GM19023 (cell line): ENCODE measurements around the gene HCK.

Experiments used
- ATAC-seq: cut with Tn5 transposase; IDR thresholded peaks from one replicate; pipeline ENCODE4 v1.9.1; 2021; ENCODE audit warnings: mild to moderate bottlenecking, moderate library complexity; ENCODE audit not compliant: unreplicated experiment

HCK gene

DNA sequence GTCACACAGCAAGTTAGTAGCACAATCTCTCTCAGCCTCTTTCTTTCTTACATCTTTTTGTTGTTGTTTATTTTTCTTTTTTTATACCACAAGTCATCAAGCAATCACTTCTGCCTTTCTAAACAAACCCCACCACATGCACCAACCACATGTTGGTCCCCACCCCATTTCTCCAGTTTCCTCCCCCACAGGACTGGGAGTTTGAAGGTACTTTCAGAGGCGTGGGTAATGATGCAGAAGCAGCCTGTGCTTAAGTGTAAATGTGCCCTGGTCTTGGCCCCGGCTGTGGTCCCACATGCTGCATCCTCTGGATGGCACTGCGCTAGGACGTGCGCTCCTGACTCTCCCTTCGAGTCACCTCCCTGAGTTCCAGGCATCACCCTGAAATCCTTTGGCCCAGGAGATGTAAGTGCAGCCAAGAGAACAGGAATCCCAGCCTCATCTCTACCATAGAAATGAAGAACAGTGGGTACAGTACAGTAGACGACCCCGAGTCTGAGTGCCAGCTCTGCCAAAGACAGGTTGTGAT lies 5.7 kb downstream of the HCK start:
- ATAC-seq, result no peak

DNA sequence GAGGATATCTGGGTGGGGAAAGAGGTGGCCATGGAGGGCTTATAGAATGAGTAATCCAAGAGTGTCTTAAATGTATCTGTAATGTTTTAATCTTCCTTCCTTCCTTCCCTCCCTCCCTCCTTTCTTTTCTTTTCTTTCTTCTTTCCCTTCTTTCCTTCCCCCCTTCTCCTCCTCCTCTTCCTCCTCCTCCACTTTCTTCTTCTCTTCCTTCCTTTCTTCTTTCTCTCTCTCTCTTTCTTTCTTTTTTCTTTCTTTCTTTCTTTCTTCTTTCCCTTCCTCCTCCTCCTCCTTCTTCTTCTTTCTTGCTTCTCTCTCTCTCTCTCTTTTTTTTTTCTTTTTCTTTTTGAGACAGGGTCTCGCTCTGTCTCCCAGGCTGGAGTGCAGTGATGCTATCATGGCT lies 7.1 kb downstream of the HCK start:
- ATAC-seq, result no peak

DNA sequence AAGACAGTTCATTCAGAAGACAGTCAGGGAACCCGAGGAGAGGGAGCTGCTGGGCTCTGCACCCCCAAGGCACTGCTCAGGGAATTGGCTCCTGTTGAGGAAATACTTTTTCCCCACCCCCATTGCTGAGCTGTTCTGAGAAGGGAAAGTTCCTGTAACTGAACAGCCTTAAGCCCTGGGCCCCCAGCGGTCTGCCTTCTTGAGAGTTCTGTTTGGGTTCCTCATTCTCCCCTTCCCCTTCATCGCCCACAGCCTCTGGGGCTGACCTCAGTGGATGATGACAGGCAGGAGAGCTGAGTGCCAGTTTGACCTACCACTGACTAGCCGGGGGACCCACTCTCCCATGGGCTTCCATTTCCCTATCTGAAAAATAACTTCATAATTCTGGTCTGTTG lies 10.7 kb downstream of the HCK start:
- ATAC-seq, result no peak

DNA sequence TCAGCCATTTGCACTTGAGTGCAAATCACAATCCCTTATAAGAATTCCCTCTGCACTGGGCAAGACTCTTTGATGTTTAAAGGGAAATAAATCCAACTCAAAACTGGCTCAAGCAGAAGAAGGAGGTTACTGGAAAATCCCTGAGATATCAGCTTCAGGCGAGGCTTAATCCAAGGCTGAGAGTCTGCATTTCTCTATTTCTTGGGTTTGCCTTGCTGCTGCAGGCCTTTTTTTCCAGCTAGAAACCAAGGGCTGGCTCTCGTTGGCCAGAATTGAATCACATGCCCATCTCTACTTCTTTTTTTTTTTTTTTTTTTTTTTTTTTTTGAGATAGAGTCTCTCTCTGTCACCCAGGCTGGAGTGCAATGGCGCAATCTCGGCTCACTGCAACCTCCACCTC lies 11.7 kb downstream of the HCK start:
- ATAC-seq, result no peak

DNA sequence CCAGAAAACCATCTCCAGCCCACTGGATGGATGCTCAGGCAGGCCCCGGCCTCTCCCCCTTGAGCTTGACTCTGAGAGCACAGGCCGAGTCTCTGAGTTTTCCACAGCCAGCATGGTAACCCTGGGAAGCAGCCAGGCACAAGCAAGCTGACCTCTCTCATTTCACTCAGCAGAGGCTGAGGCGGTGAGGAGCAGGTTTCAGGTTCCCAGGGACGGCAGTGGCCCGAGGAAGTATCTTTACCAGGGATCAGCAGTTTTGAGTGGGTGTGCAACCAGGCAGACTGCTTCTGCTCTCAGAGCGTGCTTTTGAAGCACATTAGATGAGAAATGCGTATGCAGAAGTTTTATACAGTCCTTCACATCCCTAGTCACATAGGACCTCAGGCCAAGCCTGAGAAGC lies 12.6 kb downstream of the HCK start:
- ATAC-seq, result no peak

DNA sequence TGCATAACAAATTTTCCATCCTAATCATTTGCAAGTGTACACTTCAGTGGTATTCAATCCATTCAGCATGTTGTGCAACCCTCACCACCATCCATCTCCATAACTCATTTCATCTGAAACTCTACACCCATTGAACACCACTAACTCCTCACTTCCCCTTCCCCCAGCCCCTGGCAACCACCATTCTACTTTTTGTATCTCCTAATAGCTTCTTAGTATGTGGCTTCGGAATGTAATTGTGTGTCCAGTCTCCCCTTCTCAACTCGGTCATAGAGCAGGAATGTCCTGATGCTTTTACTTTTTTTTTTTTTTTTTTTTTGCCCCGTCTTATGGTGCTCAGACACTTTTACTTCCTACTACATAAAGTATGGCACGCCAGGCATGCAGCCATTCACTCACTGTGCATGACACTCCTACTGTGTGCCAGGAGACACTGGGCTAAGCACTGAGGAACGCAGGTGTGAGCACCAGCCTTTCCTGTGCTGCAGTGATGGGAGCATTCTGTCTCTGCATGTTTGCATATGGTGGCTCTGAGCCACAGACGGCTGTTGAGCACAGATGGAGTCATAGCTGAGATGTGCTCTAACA lies 15.3 kb downstream of the HCK start:
- no peak for ATAC-seq

DNA sequence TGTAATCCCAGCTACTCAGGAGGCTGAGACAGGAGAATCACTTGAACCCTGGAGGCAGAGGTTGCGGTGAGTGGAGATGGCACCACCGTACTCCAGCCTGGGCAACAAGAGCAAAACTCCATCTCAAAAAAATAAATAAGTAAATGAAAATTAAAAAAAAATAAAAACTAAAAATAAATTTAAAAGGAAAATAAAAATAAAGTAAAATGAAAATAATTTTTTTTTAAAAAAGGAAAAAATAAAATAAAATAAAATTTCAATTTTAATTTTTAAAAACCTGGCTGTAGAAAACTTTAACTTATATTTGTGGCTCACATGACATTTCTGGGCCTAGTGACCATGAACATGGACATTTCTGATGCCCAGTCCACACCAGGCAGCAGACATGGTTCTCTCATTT lies 16.1 kb downstream of the HCK start:
- ATAC-seq, result no peak

DNA sequence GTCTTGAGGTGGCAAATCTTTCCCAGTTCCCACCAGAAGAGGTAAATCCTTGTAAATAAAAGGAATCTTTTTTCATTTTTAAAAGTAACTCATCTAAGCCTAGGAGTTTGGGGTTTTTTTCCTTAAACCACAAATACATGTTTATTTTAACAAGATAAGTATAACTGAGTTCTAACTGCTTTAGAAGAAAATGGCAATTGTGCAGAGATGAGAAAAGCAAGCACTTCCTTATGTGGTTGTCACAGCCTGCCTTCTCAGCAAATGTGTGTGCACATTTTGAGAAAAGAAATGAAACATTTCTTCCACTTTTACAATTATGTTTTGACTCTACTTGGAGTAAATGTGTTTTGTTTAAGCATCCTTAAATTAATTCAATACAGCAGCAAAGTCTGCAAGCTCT lies 17.7 kb downstream of the HCK start:
- ATAC-seq, result no peak

DNA sequence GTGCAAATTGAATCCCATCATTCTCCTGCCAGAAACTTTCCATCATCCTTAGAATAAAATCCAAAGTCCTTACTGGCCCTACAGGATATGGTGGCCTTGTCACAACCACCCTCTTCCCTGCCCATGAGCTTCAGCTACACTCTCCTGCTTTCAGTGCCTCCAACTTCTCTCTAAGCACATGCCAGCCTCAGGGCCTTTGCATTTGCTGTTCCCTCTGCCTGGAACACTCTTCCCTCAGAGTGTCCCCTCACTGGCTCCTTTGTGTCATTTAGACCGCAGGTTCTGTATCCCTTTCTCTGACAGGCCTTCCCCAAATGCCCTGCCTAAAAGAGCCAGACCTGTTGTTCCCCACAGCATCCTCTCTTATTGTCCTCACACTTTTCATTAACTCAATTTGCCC lies 18.2 kb downstream of the HCK start:
- ATAC-seq, result no peak

DNA sequence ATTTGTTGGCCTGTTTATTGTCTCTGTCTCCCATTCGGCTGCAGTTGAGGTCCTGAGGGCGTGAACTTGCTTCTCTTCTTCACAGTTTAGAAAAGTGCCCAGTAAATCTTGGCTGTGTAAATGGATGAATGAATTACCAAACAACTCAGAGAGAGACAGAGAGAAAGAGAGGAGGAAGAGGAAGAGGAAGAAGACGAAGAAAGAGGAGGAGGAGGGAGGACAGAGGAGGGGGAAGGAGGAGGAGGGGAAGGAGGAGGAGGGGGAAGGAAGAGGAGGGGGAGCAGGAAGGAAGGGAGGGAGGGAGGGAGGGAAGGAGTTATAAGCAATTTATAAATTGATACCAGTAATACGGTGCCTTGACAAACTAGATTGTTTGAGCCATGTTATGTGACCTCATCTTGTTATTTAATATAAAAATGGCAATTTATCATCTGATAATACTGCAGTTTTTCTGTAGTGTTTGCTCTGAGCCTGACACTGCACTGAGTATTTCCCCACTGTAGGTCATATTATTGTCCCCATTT lies 18.7 kb downstream of the HCK start:
- no peak for ATAC-seq

DNA sequence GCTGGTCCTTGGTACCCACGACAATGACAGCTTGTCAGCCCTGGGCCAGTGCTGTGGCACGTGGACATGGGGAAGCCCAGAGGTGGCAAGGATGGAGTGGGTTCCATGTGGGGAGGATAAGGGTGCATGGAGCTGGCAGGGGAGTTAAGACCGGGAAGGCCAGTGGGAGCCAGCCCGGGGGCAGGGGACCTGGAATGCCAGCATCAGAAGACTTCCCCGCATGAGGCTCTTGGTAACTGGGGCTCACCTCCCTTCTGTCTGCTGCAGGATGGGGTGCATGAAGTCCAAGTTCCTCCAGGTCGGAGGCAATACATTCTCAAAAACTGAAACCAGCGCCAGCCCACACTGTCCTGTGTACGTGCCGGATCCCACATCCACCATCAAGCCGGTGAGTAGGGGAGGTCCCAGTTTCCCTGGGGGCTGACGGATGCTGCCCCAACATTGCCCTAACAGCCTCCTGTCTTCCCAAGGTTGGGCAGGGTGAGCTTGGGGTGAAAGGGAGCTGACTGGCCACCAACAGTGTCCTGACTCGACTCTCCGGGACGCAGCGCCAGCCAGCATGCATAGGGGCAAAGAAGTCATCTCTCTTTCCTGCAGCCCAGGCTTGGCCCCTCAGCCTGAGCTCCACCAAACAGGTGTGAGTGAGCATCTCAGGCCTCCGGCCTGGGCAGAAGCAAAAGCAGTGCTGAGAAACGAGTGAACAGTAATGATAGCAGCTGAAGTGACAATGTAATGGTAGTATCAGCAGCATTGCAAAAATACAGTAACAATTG lies 19.5 kb downstream of the HCK start:
- ATAC-seq, result no peak

DNA sequence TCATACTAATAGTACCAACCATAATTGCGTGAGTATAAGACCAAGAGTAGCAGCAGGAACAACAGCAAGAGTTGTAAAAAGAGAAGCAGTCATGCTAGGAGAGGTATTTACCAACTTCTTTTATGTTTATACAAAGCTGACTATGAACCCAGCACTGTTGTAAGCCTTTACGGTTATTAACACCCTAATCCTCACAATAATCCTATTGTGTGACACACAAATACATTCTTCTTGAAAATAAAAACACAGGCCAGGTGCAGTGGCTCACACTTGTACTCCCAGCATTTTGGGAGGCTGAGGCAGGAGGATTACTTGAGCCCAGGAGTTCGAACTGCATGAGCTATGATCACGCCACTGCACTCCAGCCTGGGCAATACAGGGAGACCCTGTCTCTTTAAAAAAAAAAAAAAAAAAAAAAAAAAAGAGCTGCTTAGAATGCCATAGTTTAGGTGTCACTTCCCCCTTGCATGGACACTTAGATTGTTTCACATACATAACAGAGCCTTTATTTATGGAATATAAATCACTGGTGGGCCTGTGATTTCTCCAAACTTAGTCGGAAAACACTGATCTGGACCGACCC lies 20.2 kb downstream of the HCK start:
- ATAC-seq, result no peak

DNA sequence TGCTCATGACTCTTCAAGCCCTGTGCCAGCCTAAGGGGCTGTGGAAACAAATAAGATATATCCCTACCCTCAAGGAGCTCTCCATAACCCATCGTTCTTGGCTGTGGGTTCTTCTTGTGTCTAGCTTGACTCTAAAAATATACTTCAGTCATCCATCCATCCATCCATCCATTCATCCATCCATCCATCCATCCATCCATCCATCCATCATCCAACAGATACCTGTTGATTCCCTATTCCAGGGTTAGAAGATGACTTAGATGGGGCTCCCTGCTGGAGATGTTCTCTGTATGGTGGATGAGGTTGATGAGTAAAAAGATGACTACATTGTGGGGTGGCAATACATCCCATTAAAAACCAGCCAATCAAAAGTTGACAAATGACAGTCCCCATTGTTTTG lies 23.5 kb downstream of the HCK start:
- ATAC-seq, result no peak

DNA sequence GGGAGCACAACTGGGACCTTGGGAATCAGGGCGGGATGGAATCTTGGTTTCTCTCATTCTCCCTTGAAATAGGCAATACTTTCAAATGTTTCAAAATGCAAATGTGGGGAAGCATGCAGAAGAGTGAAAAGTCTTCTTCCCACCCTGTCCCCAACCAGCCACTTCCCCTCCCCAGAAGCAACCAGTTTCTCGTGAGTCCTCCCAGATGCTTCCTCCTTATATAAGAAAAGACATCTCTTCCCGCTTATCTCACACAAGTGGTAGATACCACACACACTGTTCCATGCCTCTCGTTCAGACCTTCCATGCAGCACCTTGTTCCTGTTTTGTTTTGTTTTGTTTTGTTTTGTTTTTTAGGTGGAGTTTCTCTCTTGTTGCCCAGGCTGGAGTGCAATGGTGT lies 25.1 kb downstream of the HCK start:
- ATAC-seq, result no peak

DNA sequence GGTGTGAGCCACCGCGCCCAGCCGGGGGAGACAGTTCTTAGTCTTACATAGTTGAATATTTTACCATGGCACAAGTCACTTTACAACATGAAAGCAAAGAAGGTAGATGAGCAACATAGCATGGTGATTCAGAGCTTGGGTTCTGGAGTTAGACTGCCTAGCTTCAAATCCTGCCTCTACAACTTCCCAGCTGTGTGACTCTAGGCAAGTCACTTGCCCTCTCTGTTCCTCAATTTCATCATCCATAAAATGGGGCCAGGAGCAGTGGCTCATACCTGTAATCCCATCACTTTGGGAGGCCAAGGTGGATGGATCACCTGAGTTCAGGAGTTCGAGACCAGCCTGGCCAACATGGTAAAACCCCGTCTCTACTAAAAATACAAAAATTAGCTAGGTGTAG lies 26.3 kb downstream of the HCK start:
- ATAC-seq, result no peak

DNA sequence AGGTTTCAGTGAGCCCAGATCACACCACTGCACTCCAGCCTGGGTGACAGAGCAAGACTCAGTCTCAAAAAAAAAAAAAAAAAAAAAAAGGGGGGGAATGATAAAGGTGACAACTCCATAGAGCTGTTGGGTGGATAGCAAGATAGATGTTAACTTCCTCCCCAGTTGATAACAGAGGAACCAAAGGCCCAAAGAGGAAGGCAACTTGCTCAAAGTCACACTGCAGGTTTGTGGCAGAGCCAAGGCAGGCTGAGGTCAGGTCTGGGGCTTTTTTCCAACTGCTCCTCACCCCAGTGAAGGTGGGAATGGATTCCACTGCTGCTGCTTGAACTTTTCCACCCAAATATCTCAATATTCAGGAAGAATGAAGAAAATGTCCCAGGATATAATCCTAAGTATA lies 26.7 kb downstream of the HCK start:
- ATAC-seq, result no peak

DNA sequence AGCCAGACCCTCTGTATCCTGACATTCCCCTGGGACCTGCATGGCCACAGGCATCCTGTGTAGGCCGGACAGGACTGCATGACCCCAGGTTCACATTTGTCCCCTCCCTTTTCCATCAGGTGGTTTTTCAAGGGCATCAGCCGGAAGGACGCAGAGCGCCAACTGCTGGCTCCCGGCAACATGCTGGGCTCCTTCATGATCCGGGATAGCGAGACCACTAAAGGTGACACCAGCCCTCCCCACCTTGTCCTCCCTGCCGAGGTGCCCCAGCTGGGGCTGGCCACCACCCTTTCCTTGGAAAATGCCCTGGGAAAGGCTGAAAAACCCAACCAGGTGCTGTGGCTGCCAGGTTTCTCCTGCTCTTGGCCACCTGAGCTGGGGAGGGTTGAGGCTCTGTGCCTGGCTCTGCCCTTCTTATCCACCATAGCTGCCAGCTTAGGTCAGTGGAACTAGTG lies 27.6 kb downstream of the HCK start:
- ATAC-seq, result no peak

DNA sequence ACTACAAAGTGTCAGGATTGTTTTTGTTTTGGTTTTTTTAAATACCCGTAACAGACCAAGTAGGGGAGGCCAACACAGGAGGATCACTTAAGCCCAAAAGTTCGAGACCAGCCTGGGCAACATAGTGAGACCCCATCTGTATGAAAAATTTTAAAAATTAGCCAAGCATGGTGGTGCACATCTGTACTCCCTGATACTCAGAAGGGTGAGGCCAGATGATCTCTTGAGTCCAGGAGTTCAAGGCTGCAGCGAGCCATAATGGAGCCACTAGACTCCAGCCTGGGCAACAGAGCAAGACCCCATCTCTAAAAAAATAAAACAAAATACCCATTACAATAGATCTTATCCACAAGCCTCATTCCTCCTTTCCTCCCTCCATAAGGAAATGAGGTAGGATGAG lies 28.7 kb downstream of the HCK start:
- ATAC-seq, result no peak

DNA sequence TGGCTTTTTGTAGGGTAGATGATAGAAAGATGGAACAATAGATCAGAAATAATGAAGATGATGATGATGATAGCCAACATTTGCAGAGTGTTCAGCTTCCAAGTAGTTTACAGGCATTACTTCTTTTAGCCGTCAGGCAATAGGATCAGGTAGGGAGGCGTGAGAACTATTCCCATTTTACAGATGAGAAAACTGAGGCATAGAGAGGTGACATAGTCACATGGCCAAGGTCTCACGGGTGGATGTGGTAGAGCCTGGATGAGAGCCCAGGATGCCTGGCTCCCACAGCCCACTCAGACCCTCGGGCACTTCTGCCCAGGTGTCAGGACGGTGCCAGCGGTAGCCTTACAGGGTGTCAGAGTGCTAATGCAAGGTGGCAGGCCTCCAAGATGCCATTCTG lies 31.4 kb downstream of the HCK start:
- ATAC-seq, result no peak

DNA sequence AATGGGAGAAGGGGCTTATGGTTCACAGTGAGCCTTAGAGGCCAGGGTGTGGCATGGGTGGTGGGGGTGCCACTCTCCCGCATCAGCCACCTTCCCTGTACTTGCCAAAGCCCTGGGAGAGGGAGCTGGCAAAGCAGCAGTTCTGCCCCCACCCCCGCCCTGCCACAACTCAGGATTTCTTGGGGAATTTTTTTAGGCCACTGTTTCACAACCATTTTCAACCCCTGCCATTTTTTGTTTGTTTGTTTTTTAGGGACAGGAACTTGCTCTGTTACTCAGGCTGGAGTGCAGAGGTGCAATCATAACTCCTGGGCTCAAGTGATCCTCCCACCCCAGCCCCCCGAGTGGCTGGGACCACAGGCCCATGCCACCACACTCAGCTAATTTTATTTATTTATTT lies 35.0 kb downstream of the HCK start:
- no peak for ATAC-seq

DNA sequence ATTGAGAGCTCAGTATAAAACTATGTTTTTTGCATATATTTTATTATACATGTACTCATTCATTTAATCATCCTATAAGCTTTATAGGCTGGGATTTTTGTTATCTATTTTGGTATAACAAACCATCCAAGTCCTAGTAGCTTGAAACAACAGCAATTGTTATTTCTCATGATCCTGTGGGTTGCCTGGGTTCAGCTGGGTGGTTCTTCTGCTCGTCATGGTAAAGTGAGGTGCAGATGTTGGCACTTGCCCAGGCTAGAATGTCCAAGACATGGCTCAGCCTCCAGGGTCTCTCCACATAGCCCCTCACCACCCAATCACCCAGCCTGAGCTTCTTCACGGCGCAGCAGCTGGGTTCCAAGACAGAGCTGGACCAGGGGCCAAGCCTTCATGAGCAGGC lies 36.7 kb downstream of the HCK start:
- no peak for ATAC-seq
